ENCODE data around the gene SERINC2.

DNA sequence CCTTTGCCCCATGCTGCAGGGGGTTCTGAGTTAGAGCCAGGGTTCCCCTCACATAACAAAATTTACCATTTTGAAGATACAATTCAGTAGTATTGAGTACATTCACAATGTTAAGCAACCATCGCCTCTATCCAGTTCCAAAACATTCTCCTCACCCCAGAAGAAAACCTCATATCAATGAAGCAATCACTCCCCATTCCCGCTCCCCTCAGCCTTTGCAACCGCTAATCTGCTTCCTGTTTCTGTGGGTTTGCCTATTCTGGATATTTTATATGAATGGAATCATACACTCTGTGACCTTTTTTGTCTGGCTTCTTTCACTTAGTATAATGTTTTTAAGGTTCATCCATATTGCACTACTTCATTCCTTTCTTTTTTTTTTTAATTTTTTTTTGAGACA lies 32.9 kb downstream of the SERINC2 start:
- no peak for TF ChIP-seq EZH2phosphoT487 (IDR thresholded peaks at IDR 0.05; ENCODE audit: borderline replicate concordance)
- TF ChIP-seq CTCF (IDR thresholded peaks at IDR 0.05 in 2 of 3, conservative IDR thresholded peaks at IDR 0.05 in 1 of 3; ENCODE audit: borderline replicate concordance in 1 of 3, insufficient read depth in 1 of 3, low read depth in 2 of 3, low read length in 2 of 3), result no peak
- TF ChIP-seq POLR2A (IDR thresholded peaks at IDR 0.05; ENCODE audit: borderline replicate concordance, extremely low read depth, insufficient read depth, insufficient read length), result no peak
- TF ChIP-seq, protein P1, sequence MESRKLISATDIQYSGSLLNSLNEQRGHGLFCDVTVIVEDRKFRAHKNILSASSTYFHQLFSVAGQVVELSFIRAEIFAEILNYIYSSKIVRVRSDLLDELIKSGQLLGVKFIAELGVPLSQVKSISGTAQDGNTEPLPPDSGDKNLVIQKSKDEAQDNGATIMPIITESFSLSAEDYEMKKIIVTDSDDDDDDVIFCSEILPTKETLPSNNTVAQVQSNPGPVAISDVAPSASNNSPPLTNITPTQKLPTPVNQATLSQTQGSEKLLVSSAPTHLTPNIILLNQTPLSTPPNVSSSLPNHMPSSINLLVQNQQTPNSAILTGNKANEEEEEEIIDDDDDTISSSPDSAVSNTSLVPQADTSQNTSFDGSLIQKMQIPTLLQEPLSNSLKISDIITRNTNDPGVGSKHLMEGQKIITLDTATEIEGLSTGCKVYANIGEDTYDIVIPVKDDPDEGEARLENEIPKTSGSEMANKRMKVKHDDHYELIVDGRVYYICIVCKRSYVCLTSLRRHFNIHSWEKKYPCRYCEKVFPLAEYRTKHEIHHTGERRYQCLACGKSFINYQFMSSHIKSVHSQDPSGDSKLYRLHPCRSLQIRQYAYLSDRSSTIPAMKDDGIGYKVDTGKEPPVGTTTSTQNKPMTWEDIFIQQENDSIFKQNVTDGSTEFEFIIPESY (IDR thresholded peaks at IDR 0.05; ENCODE audit: extremely low read depth, insufficient replicate concordance, low read length), result no peak
- no peak for TF ChIP-seq ATF3 (IDR thresholded peaks at IDR 0.05)
- TF ChIP-seq POLR2AphosphoS5 (IDR thresholded peaks at IDR 0.05; ENCODE audit: low read depth, low read length), result no peak
- TF ChIP-seq JUND (IDR thresholded peaks at IDR 0.05), result no peak
- TF ChIP-seq YY1 (IDR thresholded peaks at IDR 0.05; ENCODE audit: extremely low read depth, insufficient replicate concordance, low read depth, low read length), result no peak
- no peak for TF ChIP-seq SIN3A (IDR thresholded peaks at IDR 0.05; ENCODE audit: low read depth)

All from HCT116 (cell line).